ENCODE results near the gene RNF208. TPM values are rescaled to one million over a fixed set of nuclear protein-coding genes. Genes with fewer than 3 reads are reported as not detected.

RNF208 gene
- total RNA-seq, 4 donors from 2014 or later: 1.1 to 6.5 (median 1.5) TPM

DNA sequence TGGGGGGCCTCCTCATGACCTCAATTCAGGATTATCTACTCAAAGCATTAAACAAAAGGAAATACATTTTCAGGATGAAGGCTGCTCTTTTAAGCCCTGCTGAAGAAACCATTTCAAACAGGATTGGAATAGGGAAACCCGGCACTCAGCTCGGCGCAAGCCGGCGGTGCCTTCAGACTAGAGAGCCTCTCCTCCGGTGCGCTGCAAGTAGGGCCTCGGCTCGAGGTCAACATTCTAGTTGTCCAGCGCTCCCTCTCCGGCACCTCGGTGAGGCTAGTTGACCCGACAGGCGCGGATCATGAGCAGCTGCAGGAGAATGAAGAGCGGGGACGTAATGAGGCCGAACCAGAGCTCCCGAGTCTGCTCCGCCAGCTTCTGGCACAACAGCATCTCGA lies 17.3 kb downstream of the RNF208 start:
- in situ Hi-C loops (cut with MboI; ENCODE audit: low sequenced_read_pairs in 4 of 4): no loop called here
- ATAC-seq: no peak
- DNase-seq: no peak
- no peaks in the 10 kb centered on the region for H3K9me3 ChIP-seq
- H3K36me3 ChIP-seq: no peaks in the 10 kb centered on the region
- no peak for TF ChIP-seq POLR2A (IDR thresholded peaks at IDR 0.05)
- TF ChIP-seq, protein P1, sequence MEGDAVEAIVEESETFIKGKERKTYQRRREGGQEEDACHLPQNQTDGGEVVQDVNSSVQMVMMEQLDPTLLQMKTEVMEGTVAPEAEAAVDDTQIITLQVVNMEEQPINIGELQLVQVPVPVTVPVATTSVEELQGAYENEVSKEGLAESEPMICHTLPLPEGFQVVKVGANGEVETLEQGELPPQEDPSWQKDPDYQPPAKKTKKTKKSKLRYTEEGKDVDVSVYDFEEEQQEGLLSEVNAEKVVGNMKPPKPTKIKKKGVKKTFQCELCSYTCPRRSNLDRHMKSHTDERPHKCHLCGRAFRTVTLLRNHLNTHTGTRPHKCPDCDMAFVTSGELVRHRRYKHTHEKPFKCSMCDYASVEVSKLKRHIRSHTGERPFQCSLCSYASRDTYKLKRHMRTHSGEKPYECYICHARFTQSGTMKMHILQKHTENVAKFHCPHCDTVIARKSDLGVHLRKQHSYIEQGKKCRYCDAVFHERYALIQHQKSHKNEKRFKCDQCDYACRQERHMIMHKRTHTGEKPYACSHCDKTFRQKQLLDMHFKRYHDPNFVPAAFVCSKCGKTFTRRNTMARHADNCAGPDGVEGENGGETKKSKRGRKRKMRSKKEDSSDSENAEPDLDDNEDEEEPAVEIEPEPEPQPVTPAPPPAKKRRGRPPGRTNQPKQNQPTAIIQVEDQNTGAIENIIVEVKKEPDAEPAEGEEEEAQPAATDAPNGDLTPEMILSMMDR (IDR thresholded peaks at IDR 0.05 in 4 of 5, conservative IDR thresholded peaks at IDR 0.05 in 1 of 5): no peak
- H3K4me1 ChIP-seq: peaks cover 51 to 54% of the 10 kb centered on the region in 2 donors
- H3K4me3 ChIP-seq: peak overlapping the region; percentile 75 to 97 (median 90)
- no peaks in the 10 kb centered on the region for H3K27me3 ChIP-seq
- intact Hi-C loops (cut with DNase I; ENCODE audit: low total_unique reads): loop anchor here (1.0 to 5.0 kb wide), 2 partner anchors 16 to 38 kb away; partner anchors contain the start of genes ANAPC2, SSNA1 and TUBB4B
- peak overlapping the region; percentile 65 to 90 (median 78) for H3K27ac ChIP-seq

DNA sequence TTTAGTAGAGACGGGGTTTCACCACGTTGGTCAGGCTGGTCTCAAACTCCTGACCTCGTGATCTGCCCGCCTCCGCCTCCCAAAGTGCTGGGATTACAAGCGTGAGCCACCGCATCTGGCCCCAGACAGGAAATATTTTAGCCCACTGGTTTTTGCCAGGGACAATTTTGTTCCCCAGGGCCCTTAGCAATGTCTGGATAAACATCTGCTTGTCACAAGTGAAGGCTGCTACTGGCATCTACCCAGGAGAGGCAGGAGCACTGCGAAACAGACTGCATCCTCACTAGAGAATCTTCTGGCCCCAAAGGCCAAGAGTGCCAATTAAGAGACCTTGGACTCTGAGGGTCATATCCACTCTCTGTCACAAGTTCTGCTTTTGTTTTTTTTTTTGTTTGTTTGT lies 19.1 kb downstream of the RNF208 start:
- in situ Hi-C loops (cut with MboI; ENCODE audit: low sequenced_read_pairs in 4 of 4): no loop called here

DNA sequence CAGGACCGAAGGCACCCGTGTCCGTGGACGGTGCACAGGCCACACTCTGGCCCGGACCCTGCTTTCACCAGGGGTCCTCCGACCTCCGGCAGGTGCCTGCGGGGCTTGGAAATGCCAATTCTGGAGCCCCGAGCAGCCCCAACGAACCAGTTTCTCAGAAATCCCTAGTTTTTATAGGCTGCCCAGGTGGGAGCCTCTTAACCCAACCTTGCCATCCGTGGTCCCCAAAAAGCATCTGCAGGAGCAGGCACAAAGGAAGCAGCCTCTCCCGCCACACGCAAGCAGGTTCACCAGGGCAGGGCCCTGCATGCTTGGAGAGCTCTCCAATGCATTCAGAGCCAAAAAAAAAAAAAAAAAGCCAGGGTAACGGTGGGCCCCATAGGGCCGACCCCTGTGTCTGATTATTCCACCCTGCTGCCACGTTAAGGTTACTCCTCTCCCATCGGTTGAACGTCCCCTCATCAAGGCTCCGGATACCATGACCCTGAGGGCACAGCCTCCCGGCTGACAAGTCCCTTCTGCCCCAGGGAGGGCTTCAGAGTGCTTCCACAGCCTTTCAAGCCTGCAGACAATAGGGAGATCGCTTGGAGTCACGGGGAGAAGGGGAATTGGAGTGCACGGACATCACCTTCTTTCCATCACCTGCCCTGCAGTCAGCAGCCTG lies 20.7 kb downstream of the RNF208 start:
- no peak for DNase-seq
- Histone ChIP-seq H3K36me3 (no peaks in the 10 kb centered on the region), H3K27me3 (no peaks in the 10 kb centered on the region), H3K4me1 (peaks cover 65 to 74% of the 10 kb centered on the region in 2 donors), H3K4me3 (peak overlapping the region; percentile 73 to 86 (median 77)), H3K27ac (peak overlapping the region; percentile 83 to 92 (median 86)), H3K9me3 (no peaks in the 10 kb centered on the region)
- TF ChIP-seq POLR2A (IDR thresholded peaks at IDR 0.05): no peak
- TF ChIP-seq, protein P1 (IDR thresholded peaks at IDR 0.05 in 4 of 5, conservative IDR thresholded peaks at IDR 0.05 in 1 of 5): no peak
- ATAC-seq: no peak
- in situ Hi-C loops (cut with MboI; ENCODE audit: low sequenced_read_pairs in 4 of 4): no loop called here
- intact Hi-C loops (cut with DNase I; ENCODE audit: low total_unique reads): loop anchor here (5.0 kb wide), 1 partner anchor 41 kb away; the partner anchor contains the start of gene TUBB4B

More for the DNA sequence above, 19.1 kb downstream of the RNF208 start:
- no peak for ATAC-seq
- Histone ChIP-seq H3K9me3 (no peaks in the 10 kb centered on the region), H3K4me1 (peaks cover 67 to 71% of the 10 kb centered on the region in 2 donors), H3K27me3 (no peaks in the 10 kb centered on the region), H3K4me3 (no peak overlapping the region), H3K27ac (no peak overlapping the region), H3K36me3 (no peaks in the 10 kb centered on the region)
- intact Hi-C loops (cut with DNase I; ENCODE audit: low total_unique reads): loop anchor here (5.0 kb wide), 1 partner anchor 39 kb away; the partner anchor contains the start of gene TUBB4B
- no peak for DNase-seq
- TF ChIP-seq, protein P1 (IDR thresholded peaks at IDR 0.05 in 4 of 5, conservative IDR thresholded peaks at IDR 0.05 in 1 of 5): no peak
- no peak for TF ChIP-seq POLR2A (IDR thresholded peaks at IDR 0.05)

DNA sequence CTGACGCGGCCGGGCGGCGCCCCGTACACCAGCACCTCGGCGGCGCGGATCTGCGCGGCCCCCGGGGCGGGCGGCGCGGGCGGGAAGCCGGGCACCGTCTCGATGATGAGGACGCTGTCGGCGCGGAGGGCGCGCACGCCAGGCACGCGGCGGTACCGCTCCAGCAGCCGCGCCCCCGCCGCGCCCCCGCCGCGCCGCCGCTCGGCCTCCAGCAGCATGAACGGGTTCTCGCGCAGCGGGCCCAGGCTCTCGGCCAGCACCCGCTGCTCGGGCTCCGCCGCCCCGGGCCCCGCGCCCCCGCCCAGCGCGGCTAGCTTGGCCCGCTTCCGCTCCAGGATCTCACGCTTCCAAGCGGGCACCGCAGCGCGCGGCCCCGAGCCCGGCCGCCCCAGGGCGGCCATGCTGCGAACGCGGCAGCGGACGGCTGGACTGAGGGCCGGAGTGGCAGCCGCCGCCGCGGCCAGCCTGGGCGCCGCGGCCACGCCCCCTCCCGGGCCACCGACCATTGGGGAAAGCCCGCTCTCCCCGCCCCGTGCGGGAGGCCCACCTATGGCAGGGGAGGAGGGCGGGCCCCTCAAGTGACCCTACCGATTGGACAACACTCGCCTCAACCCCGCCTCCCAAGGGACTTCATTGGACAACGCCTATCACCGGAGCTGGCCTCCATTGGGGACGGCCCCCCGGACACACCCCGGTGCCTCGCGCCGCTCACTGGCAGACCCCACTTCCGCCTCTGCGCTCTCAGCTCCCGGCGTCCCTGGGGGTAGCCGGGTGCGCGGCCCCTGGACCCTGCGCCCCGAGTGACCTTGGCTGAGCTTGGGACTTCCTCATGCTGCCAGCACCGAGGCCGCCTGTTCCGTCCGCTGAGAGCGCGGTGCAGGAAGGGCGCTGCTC lies 21.5 kb downstream of the RNF208 start, which contains the start of gene TPRN:
Gene TPRN (minus strand): TSS at position 431 of the 894 bp plus-strand sequence. CDS start 30 bp downstream, at position 401.
- intact Hi-C loops (cut with DNase I; ENCODE audit: low total_unique reads): loop anchor here (1.0 to 5.0 kb wide), 3 partner anchors 12 to 42 kb away; partner anchors contain the start of genes ANAPC2, SSNA1 and TUBB4B

More for the DNA sequence above, 21.5 kb downstream of the RNF208 start, which contains the start of gene TPRN:
- DNase-seq (peak; percentile 100), ATAC-seq (peak; percentile 97)
- in situ Hi-C loops (cut with MboI; ENCODE audit: low sequenced_read_pairs in 4 of 4): no loop called here
- Histone ChIP-seq H3K27me3 (no peaks in the 10 kb centered on the region), H3K36me3 (no peaks in the 10 kb centered on the region), H3K4me1 (peaks cover 61 to 70% of the 10 kb centered on the region in 2 donors), H3K27ac (peak within 1 kb of the TSS; percentile 83 to 92 (median 86)), H3K4me3 (peak within 1 kb of the TSS; percentile 73 to 86 (median 77)), H3K9me3 (no peaks in the 10 kb centered on the region)
- TF ChIP-seq POLR2A (IDR thresholded peaks at IDR 0.05): peak; percentile 89 to 94
- TF ChIP-seq, protein P1 (IDR thresholded peaks at IDR 0.05 in 4 of 5, conservative IDR thresholded peaks at IDR 0.05 in 1 of 5): peak in 2 of 5 experiments; percentile 6 to 22

All from gastrocnemius medialis (tissue), 4 donors.